Activated B cell treated with CpG ODN at 0.5 μM for 24 hours (primary cell): ENCODE measurements around the gene SCN9A. TPM values are rescaled to one million over a fixed set of nuclear protein-coding genes. Genes with fewer than 3 reads are reported as not detected.

Experiments
- ATAC-seq: fragments of 200-7000 bp; cut with Tn5 transposase; one replicate; pipeline ENCODE4 v1.10.0; 2021; ENCODE audit warnings: low read depth, mild to moderate bottlenecking, moderate library complexity
- CTCF ChIA-PET: fragments of 350-600 bp; sonication (Branson Sonifier 250); formaldehyde crosslinking; loops from one replicate; lab custom pipeline; 2021; ENCODE audit warnings: antibody characterized with exemption; lab: Charles Lee
- POLR2A ChIA-PET: fragments of 350-600 bp; sonication (Branson Sonifier 250); formaldehyde crosslinking; loops from one replicate; lab custom pipeline; 2021; ENCODE audit warnings: antibody characterized with exemption; lab: Charles Lee
- DNase-seq: peaks from one replicate; pipeline ENCODE4 v3.0.0; 2022
- H3K27ac Mint-ChIP-seq: one replicate; pipeline ENCODE4 v1.8.0; 2020; ENCODE audit warnings: mixed read lengths
- H3K27me3 Mint-ChIP-seq: one replicate; pipeline ENCODE4 v1.8.0; 2021; ENCODE audit warnings: mixed read lengths
- H3K36me3 Mint-ChIP-seq: one replicate; pipeline ENCODE4 v1.8.0; 2021; ENCODE audit warnings: low read depth, mixed read lengths
- H3K4me1 Mint-ChIP-seq: one replicate; pipeline ENCODE4 v1.8.0; 2021; ENCODE audit warnings: mixed read lengths
- H3K4me3 Mint-ChIP-seq: one replicate; pipeline ENCODE4 v1.8.0; 2020; ENCODE audit warnings: mild to moderate bottlenecking, mixed read lengths
- H3K9me3 Mint-ChIP-seq: one replicate; pipeline ENCODE4 v1.8.0; 2020; ENCODE audit warnings: mixed read lengths
- intact Hi-C: fragments of 100-400 bp; cut with micrococcal nuclease; formaldehyde crosslinking; loops from one replicate; pipeline ENCODE4 v1.15.1; 2024
- total RNA-seq: library from RNA; stranded (reverse); gene quantifications from 2 replicates; pipeline ENCODE4 v1.2.3, GENCODE V29; 2022
- TF ChIP-seq, protein P1 (sequence below): fragments of 200-600 bp; IDR thresholded peaks from one replicate; pipeline ENCODE4 v1.8.0; 2022; ENCODE audit warnings: antibody characterized with exemption, mild to moderate bottlenecking

Gene SCN9A
- not detected in 2 replicates for total RNA-seq

DNA sequence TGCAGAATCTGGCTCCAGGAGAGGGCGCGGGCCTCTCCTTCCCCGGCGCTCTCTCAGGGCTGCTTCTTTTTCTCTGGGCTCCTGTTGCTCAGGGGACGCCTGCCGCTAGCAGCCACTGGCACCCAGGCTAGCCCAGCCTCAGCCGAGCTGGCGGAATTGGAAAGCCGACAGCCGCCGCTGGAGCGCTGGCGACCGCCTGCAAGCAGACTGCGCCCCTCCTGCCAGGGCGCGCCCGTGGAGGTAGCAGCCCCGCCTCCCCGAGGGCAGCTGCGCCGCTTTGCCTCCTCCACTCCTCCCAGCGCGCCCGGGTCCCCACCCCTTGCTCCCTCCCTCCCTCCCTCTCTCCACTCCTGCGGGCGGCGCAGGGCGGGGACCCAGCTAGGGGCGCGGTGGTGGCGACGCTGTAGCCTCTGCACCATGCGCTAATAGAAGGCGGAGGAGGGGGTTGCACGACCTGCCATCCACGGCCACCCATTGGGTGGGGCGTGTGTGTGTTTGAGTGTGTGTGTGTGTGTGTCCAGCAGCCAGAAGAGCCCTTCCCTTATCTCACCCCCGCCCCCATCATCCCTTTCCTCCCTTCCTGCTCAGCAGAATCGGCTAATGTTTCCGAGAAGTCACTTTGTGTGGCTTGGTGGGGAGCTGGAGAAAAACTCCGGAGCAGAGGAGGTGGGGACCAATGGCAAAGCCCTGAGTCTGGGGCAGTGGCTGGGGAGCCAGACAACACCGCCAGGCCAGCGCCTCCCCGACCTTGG lies at the start of gene SCN9A:
Gene SCN9A, minus strand, starts transcription at position 209 of the 752 bp plus-strand sequence. CDS start 64,188 bp downstream, outside the sequence.
- Mint-ChIP-seq H3K4me3 (peak within 1 kb of the TSS; percentile 64), H3K4me1 (peaks cover 14% of the 10 kb centered on the region), H3K36me3 (no peaks in the 10 kb centered on the region), H3K27me3 (peaks cover 32% of the 10 kb centered on the region), H3K9me3 (no peaks in the 10 kb centered on the region), H3K27ac (no peak within 1 kb of the TSS)
- ChIA-PET CTCF (no interaction called here), POLR2A (no interaction called here)
- no peak for DNase-seq
- intact Hi-C loops: no loop called here
- TF ChIP-seq, protein P1, sequence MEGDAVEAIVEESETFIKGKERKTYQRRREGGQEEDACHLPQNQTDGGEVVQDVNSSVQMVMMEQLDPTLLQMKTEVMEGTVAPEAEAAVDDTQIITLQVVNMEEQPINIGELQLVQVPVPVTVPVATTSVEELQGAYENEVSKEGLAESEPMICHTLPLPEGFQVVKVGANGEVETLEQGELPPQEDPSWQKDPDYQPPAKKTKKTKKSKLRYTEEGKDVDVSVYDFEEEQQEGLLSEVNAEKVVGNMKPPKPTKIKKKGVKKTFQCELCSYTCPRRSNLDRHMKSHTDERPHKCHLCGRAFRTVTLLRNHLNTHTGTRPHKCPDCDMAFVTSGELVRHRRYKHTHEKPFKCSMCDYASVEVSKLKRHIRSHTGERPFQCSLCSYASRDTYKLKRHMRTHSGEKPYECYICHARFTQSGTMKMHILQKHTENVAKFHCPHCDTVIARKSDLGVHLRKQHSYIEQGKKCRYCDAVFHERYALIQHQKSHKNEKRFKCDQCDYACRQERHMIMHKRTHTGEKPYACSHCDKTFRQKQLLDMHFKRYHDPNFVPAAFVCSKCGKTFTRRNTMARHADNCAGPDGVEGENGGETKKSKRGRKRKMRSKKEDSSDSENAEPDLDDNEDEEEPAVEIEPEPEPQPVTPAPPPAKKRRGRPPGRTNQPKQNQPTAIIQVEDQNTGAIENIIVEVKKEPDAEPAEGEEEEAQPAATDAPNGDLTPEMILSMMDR: no peak
- ATAC-seq: peak; percentile 25

DNA sequence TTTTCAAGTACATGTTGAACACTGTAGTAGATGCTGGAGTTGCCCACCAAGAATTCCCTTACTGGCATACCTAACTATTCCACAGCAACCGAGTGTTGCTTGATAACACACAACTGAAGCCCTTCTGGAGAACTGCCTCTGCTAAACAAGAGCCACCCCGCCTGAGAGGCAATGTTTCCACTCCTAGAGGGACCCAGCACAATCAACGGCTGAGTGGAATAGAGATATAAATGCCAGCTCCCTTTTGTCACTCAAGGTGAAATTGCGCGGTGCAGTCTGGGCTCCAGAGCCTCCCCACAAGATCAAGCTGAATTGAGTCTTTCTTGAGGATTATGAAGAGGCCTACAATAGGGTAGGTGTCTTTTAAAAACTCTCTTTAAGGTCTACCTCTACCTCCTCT lies 49.1 kb upstream of the SCN9A start:
- no peaks in the 10 kb centered on the region for H3K4me1 Mint-ChIP-seq
- intact Hi-C loops: no loop called here
- no peaks in the 10 kb centered on the region for H3K27me3 Mint-ChIP-seq
- no peak for ATAC-seq
- H3K9me3 Mint-ChIP-seq: no peaks in the 10 kb centered on the region
- no peak overlapping the region for H3K4me3 Mint-ChIP-seq
- ChIA-PET CTCF (no interaction called here), POLR2A (no interaction called here)
- DNase-seq: no peak
- TF ChIP-seq, protein P1: no peak
- H3K27ac Mint-ChIP-seq: no peak overlapping the region
- no peaks in the 10 kb centered on the region for H3K36me3 Mint-ChIP-seq

DNA sequence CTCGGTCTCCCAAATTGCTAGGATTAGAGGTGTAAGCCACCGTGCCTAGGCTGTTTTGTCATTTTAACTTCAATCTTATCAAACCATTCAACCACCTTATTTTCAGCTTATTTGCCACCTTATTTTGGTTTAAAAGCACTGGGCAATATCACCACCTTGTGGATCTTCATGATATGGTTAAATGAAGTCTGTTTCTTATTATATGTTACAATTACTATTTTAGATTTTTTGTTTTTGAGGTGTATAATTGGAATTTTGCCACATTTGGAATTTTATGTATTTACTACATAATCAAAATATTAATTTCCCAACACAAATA lies 43.8 kb upstream of the SCN9A start:
- DNase-seq (no peak), ATAC-seq (no peak)
- TF ChIP-seq, protein P1: no peak
- Mint-ChIP-seq H3K27me3 (no peaks in the 10 kb centered on the region), H3K9me3 (no peaks in the 10 kb centered on the region), H3K4me3 (no peak overlapping the region), H3K36me3 (no peaks in the 10 kb centered on the region), H3K27ac (no peak overlapping the region), H3K4me1 (no peaks in the 10 kb centered on the region)
- POLR2A ChIA-PET: no interaction called here
- intact Hi-C loops: no loop called here
- CTCF ChIA-PET: no interaction called here

DNA sequence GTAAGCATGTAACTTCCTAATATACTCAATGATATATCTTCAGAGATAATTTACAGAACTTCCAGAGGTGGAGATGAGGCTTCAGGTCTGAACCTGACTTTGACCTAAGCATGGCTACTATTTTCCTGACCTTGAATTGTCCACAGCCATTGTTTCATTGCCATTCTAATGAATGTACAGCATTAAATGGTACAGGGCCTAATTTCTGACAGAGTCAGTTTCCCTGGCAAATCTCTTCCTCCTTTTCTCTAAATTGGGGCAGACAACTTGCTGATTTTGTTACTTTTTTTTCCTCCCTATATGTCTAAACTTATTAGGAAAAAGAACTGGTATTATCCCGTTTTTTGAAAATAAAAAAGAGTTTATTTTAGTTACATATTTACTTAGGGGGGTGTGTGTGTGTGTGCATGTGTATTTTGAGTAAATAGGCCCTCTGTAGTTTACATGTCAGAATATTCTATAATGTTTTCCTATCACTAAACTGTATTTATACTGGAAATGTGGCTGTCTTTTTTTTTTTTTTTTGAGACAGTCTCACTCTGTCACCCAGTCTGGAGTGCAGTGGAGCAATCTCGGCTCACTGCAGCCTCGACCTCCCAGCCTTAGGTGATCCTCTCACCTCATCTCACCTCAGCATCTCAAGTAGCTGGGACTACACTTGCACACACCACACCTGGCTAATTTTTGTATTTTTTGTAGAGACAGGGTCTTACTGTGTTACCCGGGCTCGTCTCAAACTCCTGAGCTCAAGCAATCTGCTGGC lies 43.3 kb upstream of the SCN9A start:
- no peaks in the 10 kb centered on the region for H3K27me3 Mint-ChIP-seq
- intact Hi-C loops: no loop called here
- H3K36me3 Mint-ChIP-seq: no peaks in the 10 kb centered on the region
- no peak for ATAC-seq
- TF ChIP-seq, protein P1: no peak
- no peak overlapping the region for H3K27ac Mint-ChIP-seq
- H3K9me3 Mint-ChIP-seq: no peaks in the 10 kb centered on the region
- POLR2A ChIA-PET: no interaction called here
- H3K4me3 Mint-ChIP-seq: no peak overlapping the region
- H3K4me1 Mint-ChIP-seq: no peaks in the 10 kb centered on the region
- CTCF ChIA-PET: no interaction called here
- DNase-seq: no peak

DNA sequence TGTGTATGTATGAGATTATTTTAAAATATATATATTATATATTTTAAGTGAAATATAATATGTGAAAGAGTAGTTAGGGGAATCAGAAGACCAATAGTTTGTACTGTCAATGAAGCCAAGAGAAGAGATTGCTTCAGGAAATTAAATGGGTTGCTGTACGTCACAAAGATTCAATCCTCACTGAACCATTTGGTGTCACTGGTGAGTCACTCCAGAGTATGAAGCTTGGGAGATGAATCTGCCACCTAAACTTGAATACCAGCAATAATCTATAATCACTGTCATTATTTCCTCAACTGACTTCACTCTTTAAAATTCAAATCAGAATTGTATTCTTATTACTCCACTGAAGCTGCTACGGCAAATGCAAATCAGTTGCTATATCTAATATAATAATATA lies 41.9 kb upstream of the SCN9A start:
- CTCF ChIA-PET: no interaction called here
- no peaks in the 10 kb centered on the region for H3K4me1 Mint-ChIP-seq
- POLR2A ChIA-PET: no interaction called here

More for the DNA sequence above, 41.9 kb upstream of the SCN9A start:
- Mint-ChIP-seq H3K27me3 (no peaks in the 10 kb centered on the region), H3K36me3 (no peaks in the 10 kb centered on the region), H3K9me3 (no peaks in the 10 kb centered on the region), H3K4me3 (no peak overlapping the region), H3K27ac (no peak overlapping the region)
- intact Hi-C loops: no loop called here
- ATAC-seq (no peak), DNase-seq (no peak)
- TF ChIP-seq, protein P1: no peak
